H1 (cell line): ENCODE measurements around the gene DES. TPM values are rescaled to one million over a fixed set of nuclear protein-coding genes. Genes with fewer than 3 reads are reported as not detected.

Source experiments
- CTCF ChIA-PET: fragments of 300-600 bp; sonication (Branson Sonifier 250); formaldehyde crosslinking; loops from one replicate; lab custom pipeline; 2021; ENCODE audit not compliant: partially characterized antibody; lab: Charles Lee
- POLR2A ChIA-PET: fragments of 300-600 bp; sonication (Branson Sonifier 250); formaldehyde crosslinking; loops from one replicate; lab custom pipeline; 2021; ENCODE audit warnings: inconsistent platforms; ENCODE audit not compliant: partially characterized antibody; lab: Charles Lee
- DNase-seq, 2 experiments: peaks; one replicate each; pipeline versions ENCODE4 v3.0.0 to v3.0.0-alpha.2; 2010 to 2022; ENCODE audit warnings: low spot score in 2 of 2, low read depth in 1 of 2, mixed read lengths in 1 of 2
- FAIRE-seq: peaks from 2 replicates; lab custom pipeline; 2011; peaks lifted over from hg19 to GRCh38; lab: Jason Lieb, UNC
- H2AFZ ChIP-seq: 2 replicates; pipeline ENCODE4 v1.8.1; 2012; ENCODE audit warnings: low read length, inconsistent platforms
- H2AK5ac ChIP-seq: 2 replicates; pipeline ENCODE4 v1.6.1; 2013; ENCODE audit warnings: low read depth, low read length
- H2BK120ac ChIP-seq: replicated peaks from 2 replicates; pipeline ENCODE3; 2013; ENCODE audit warnings: low read depth, low read length, inconsistent platforms
- H2BK12ac ChIP-seq: 2 replicates; pipeline ENCODE4 v1.6.1; 2013; ENCODE audit warnings: low read depth, low read length
- H2BK15ac ChIP-seq: 2 replicates; pipeline ENCODE4 v1.6.1; 2013; ENCODE audit warnings: low read length
- H2BK20ac ChIP-seq: 2 replicates; pipeline ENCODE4 v1.6.1; 2013; ENCODE audit warnings: low read length
- H2BK5ac ChIP-seq: 2 replicates; pipeline ENCODE4 v1.6.1; 2013; ENCODE audit warnings: low read depth, low read length
- H3K14ac ChIP-seq: 2 replicates; pipeline ENCODE4 v1.6.1; 2013; ENCODE audit warnings: inconsistent platforms; ENCODE audit not compliant: insufficient read length
- H3K18ac ChIP-seq: 2 replicates; pipeline ENCODE4 v1.6.1; 2013; ENCODE audit warnings: low read length; ENCODE audit errors: extremely low read depth
- H3K23ac ChIP-seq: 2 replicates; pipeline ENCODE4 v1.6.1; 2013; ENCODE audit warnings: inconsistent platforms; ENCODE audit not compliant: insufficient read length
- H3K23me2 ChIP-seq: 2 replicates; pipeline ENCODE4 v1.6.1; 2013; ENCODE audit warnings: low read depth, low read length
- H3K27ac ChIP-seq: 2 replicates; pipeline ENCODE4 v1.6.1; 2011; ENCODE audit warnings: low read depth, low read length, inconsistent platforms
- H3K27me3 ChIP-seq, 4 experiments: replicated peaks in 1 of 4; 1 replicate in 1 of 4; 2 replicates in 3 of 4; pipeline versions ENCODE4 v1.6.1 to v1.8.1; 2011 to 2013; ENCODE audit warnings: low read length in 3 of 4, mild to moderate bottlenecking in 3 of 4, inconsistent platforms in 2 of 4, mixed read lengths in 2 of 4, moderate library complexity in 1 of 4; ENCODE audit not compliant: control insufficient read depth in 3 of 4, insufficient read depth in 3 of 4; ENCODE audit errors: extremely low read depth in 1 of 4
- H3K36me3 ChIP-seq, 4 experiments: 2 replicates each; pipeline versions ENCODE4 v1.6.1 to v1.8.1; 2011 to 2013; ENCODE audit warnings: mild to moderate bottlenecking in 4 of 4, low read length in 3 of 4, moderate library complexity in 2 of 4, control low read depth in 1 of 4, inconsistent platforms in 1 of 4; ENCODE audit not compliant: insufficient read depth in 4 of 4, control insufficient read depth in 2 of 4
- H3K4ac ChIP-seq: replicated peaks from 2 replicates; pipeline ENCODE3; 2013; ENCODE audit warnings: low read length, low read depth, mixed read lengths, inconsistent platforms; ENCODE audit not compliant: insufficient read length
- H3K4me1 ChIP-seq, 4 experiments: replicated peaks in 1 of 4; 1 replicate in 1 of 4; 2 replicates in 3 of 4; pipeline versions ENCODE4 v1.6.1 to v1.8.1; 2011 to 2013; ENCODE audit warnings: low read length in 3 of 4, inconsistent platforms in 2 of 4, mixed read lengths in 1 of 4; ENCODE audit not compliant: insufficient read depth in 4 of 4, control insufficient read depth in 3 of 4
- H3K4me2 ChIP-seq, 2 experiments: 2 replicates each; pipeline versions ENCODE4 v1.6.1 to v1.8.1; 2011 to 2013; ENCODE audit warnings: low read depth in 2 of 2, low read length in 2 of 2, control low read depth in 1 of 2, inconsistent platforms in 1 of 2, mild to moderate bottlenecking in 1 of 2; ENCODE audit not compliant: insufficient read depth in 1 of 2
- H3K4me3 ChIP-seq, 4 experiments: fragments of 200-600, 300-600 bp in 1 of 4; sonication (generic), shearing (Covaris generic), sonication (Bioruptor Twin) in 1 of 4; 2 replicates each; pipeline versions ENCODE4 v1.5.1 to v1.8.1; 2011 to 2016; ENCODE audit warnings: low read length in 4 of 4, low read depth in 3 of 4, control low read depth in 2 of 4, inconsistent platforms in 2 of 4, mild to moderate bottlenecking in 2 of 4, mixed read lengths in 1 of 4, moderate library complexity in 1 of 4; ENCODE audit not compliant: insufficient read depth in 2 of 4; ENCODE audit errors: extremely low read depth in 1 of 4
- H3K56ac ChIP-seq: replicated peaks from 2 replicates; pipeline ENCODE3; 2013; ENCODE audit warnings: low read depth, mild to moderate bottlenecking, mixed read lengths, low read length, inconsistent platforms; ENCODE audit not compliant: insufficient read length
- H3K79me1 ChIP-seq: 2 replicates; pipeline ENCODE4 v1.6.1; 2013; ENCODE audit warnings: low read depth, low read length, control low read depth
- H3K79me2 ChIP-seq, 2 experiments: 2 replicates each; pipeline versions ENCODE4 v1.6.1 to v1.8.1; 2012 to 2013; ENCODE audit warnings: low read length in 2 of 2, mild to moderate bottlenecking in 2 of 2, inconsistent platforms in 1 of 2; ENCODE audit not compliant: insufficient read depth in 2 of 2, control insufficient read depth in 1 of 2
- H3K9ac ChIP-seq, 4 experiments: replicated peaks in 1 of 4; 1 replicate in 1 of 4; 2 replicates in 3 of 4; pipeline versions ENCODE4 v1.6.1 to v1.8.1; 2011 to 2013; ENCODE audit warnings: low read depth in 3 of 4, low read length in 3 of 4, control low read depth in 2 of 4, mild to moderate bottlenecking in 2 of 4, moderate library complexity in 2 of 4, inconsistent platforms in 1 of 4; ENCODE audit errors: extremely low read depth in 1 of 4
- H3K9me3 ChIP-seq, 2 experiments: 2 replicates each; pipeline versions ENCODE4 v1.6.1 to v1.8.1; 2012 to 2013; ENCODE audit warnings: mild to moderate bottlenecking in 2 of 2, moderate library complexity in 2 of 2, control low read depth in 1 of 2, inconsistent platforms in 1 of 2, low read depth in 1 of 2, low read length in 1 of 2, mixed read lengths in 1 of 2; ENCODE audit not compliant: insufficient read depth in 2 of 2
- H4K20me1 ChIP-seq, 2 experiments: replicated peaks in 1 of 2; 2 replicates each; pipeline versions ENCODE3 to v1.8.1; 2011 to 2013; ENCODE audit warnings: inconsistent platforms in 2 of 2, low read length in 2 of 2, mild to moderate bottlenecking in 1 of 2; ENCODE audit not compliant: insufficient read depth in 2 of 2, control insufficient read depth in 1 of 2
- H4K5ac ChIP-seq: 2 replicates; pipeline ENCODE4 v1.6.1; 2013; ENCODE audit warnings: low read length, low read depth, mixed read lengths, inconsistent platforms; ENCODE audit not compliant: insufficient read length
- H4K8ac ChIP-seq: 2 replicates; pipeline ENCODE4 v1.8.0; 2013; ENCODE audit warnings: mild to moderate bottlenecking, moderate library complexity, low read length, inconsistent platforms; ENCODE audit not compliant: insufficient read depth; ENCODE audit errors: extremely low read depth
- H4K91ac ChIP-seq: replicated peaks from 2 replicates; pipeline ENCODE3; 2013; ENCODE audit warnings: low read length, mixed read lengths, inconsistent platforms; ENCODE audit not compliant: insufficient read length
- ATF2 ChIP-seq: IDR thresholded peaks from 2 replicates; pipeline ENCODE4 v1.6.1; 2012; ENCODE audit warnings: low read length, inconsistent platforms
- CBX5 ChIP-seq: fragments of 300-800, 300-1000 bp; sonication (generic); IDR thresholded peaks from 2 replicates; pipeline ENCODE4 v1.7.1; 2016; ENCODE audit warnings: antibody characterized with exemption, low read length, low read depth
- CHD2 ChIP-seq: IDR thresholded peaks from 2 replicates; pipeline ENCODE4 v1.6.1; 2012; ENCODE audit warnings: low read length, improper control_type of control experiment
- CTBP2 ChIP-seq: IDR thresholded peaks from 2 replicates; pipeline ENCODE4 v1.7.0; 2011; ENCODE audit warnings: borderline replicate concordance, mild to moderate bottlenecking, moderate library complexity, mixed read lengths, low read length; ENCODE audit not compliant: insufficient read depth, insufficient read length
- FOSL1 ChIP-seq: IDR thresholded peaks from 2 replicates; pipeline ENCODE4 v1.6.1; 2011; ENCODE audit warnings: mild to moderate bottlenecking, low read depth, low read length, moderate library complexity; ENCODE audit not compliant: insufficient read depth
- MAX ChIP-seq: IDR thresholded peaks from 2 replicates; pipeline ENCODE4 v1.6.1; 2012; ENCODE audit warnings: inconsistent platforms
- NANOG ChIP-seq: IDR thresholded peaks from 2 replicates; pipeline ENCODE4 v1.6.1; 2011; ENCODE audit warnings: low read length, low read depth, mild to moderate bottlenecking, inconsistent platforms; ENCODE audit not compliant: insufficient read depth, poor library complexity, severe bottlenecking
- POU5F1 ChIP-seq: IDR thresholded peaks from 2 replicates; pipeline ENCODE4 v1.6.1; 2011; ENCODE audit warnings: low read depth, mild to moderate bottlenecking, low read length, moderate library complexity
- RBBP5 ChIP-seq: IDR thresholded peaks from 2 replicates; pipeline ENCODE4 v1.7.1; 2012; ENCODE audit warnings: low read depth, mild to moderate bottlenecking, inconsistent platforms, low read length, moderate library complexity, borderline replicate concordance
- SP1 ChIP-seq: IDR thresholded peaks from 2 replicates; pipeline ENCODE4 v1.6.1; 2011; ENCODE audit warnings: low read depth, low read length
- TAF1 ChIP-seq: IDR thresholded peaks from 2 replicates; pipeline ENCODE4 v1.6.1; 2011; ENCODE audit warnings: mild to moderate bottlenecking, low read depth, low read length
- YY1 ChIP-seq: IDR thresholded peaks from 2 replicates; pipeline ENCODE4 v1.6.1; 2011; ENCODE audit warnings: low read depth, mild to moderate bottlenecking, low read length
- WGBS, 2 experiments: shearing (Covaris generic) in 1 of 2; methylation state at CpG; one replicate each; pipeline versions ENCODE4 v1.1.6 to v1.1.7; 2013 to 2015; ENCODE audit warnings: low lambda C conversion rate in 2 of 2, mixed read lengths in 2 of 2, inconsistent platforms in 1 of 2, low coverage in 1 of 2, missing lambda C conversion rate in 1 of 2; ENCODE audit not compliant: insufficient replicate concordance in 2 of 2, insufficient coverage in 1 of 2, insufficient read length in 1 of 2; ENCODE audit errors: extremely low coverage in 1 of 2, missing lambda C conversion rate in 1 of 2; 5-methylcytosine and 5-hydroxymethylcytosine counted together
- polyA plus RNA-seq, 7 experiments: library from polyadenylated mRNA; depleted of rRNA in 3 of 7; stranded (reverse) in 5 of 7; unstranded in 2 of 7; fragments of >200 nt in 5 of 7; fragments of 200-250 nt in 2 of 7; gene quantifications; 1 replicate in 5 of 7; 2 replicates in 1 of 7; 4 replicates in 1 of 7; pipeline versions ENCODE4 v1.2.1 to v1.2.3, GENCODE V29; 2011 to 2013; ENCODE audit warnings: missing spikeins in 2 of 7, mixed read lengths in 2 of 7
- total RNA-seq: library from RNA; stranded (reverse); fragmentation: NEBNext Ultra II Directional; extraction: Animal tissue kit (Norgen Biotek cat#: 25700); gene quantifications from 2 replicates; pipeline ENCODE4 v1.2.1, GENCODE V29; 2021

The DES gene
- total and polyA plus RNA-seq, 2 of the 8 experiments (the other 6 are each of a cell fraction or from before 2014, with no cell fraction given) = 1.8 to 4.3 TPM

GRCh38 chr2:219437141-219437540 lies 19.0 kb downstream of the DES start:
- no peaks in the 10 kb centered on the region for H3K9me3 ChIP-seq
- CTCF ChIA-PET = interaction anchor here (1.2 to 113.1 kb wide), 5 partner anchors 21 to 204 kb away, joined by 3 to 7248 read pairs (median 186); partner anchors contain the start of genes ASIC4, CHPF, DES and DNPEP
- H3K14ac ChIP-seq = no peak overlapping the region
- H3K23ac ChIP-seq = no peak overlapping the region
- no peak for TF ChIP-seq FOSL1
- no peak for TF ChIP-seq MAX
- no peak for TF ChIP-seq CHD2
- no peak for TF ChIP-seq RBBP5
- no peak for TF ChIP-seq NANOG
- TF ChIP-seq YY1 = no peak
- TF ChIP-seq CTBP2 = no peak
- no peak for TF ChIP-seq ATF2
- no peak for TF ChIP-seq POU5F1
- no peak for TF ChIP-seq TAF1
- no peak for TF ChIP-seq SP1
- no peak for TF ChIP-seq CBX5
- H4K91ac ChIP-seq = no peak overlapping the region
- H3K79me2 ChIP-seq = no peaks in the 10 kb centered on the region
- no peaks in the 10 kb centered on the region for H4K20me1 ChIP-seq
- H3K56ac ChIP-seq = no peak overlapping the region
- no peak overlapping the region for H2BK12ac ChIP-seq
- peaks cover 0 to 18% (median 10%) of the 10 kb centered on the region in 4 experiments; a peak in 6 of 7 replicates for H3K4me1 ChIP-seq
- no peak overlapping the region for H2AK5ac ChIP-seq
- POLR2A ChIA-PET = interaction anchor here (1.2 to 5.3 kb wide), 3 partner anchors 18 to 104 kb away, joined by 5 to 30 read pairs (median 8); partner anchors contain the start of gene DES
- H3K9ac ChIP-seq = no peak overlapping the region
- H3K4ac ChIP-seq = no peak overlapping the region
- H2BK120ac ChIP-seq = no peak overlapping the region
- no peaks in the 10 kb centered on the region for H3K36me3 ChIP-seq
- H2BK5ac ChIP-seq = no peak overlapping the region
- DNase-seq = no peak
- H2AFZ ChIP-seq = no peak overlapping the region
- no peak overlapping the region for H2BK15ac ChIP-seq
- WGBS, 2 experiments = 89% methylated on average over 3 of the region's 3 CpGs; no CpG with 5 or more reads in 1 of the 2 experiments
- H4K5ac ChIP-seq = no peak overlapping the region
- no peak overlapping the region for H3K4me2 ChIP-seq
- H3K4me3 ChIP-seq = no peak overlapping the region
- no peak overlapping the region for H3K18ac ChIP-seq
- no peak overlapping the region for H3K27ac ChIP-seq
- H3K23me2 ChIP-seq = peaks cover 10% of the 10 kb centered on the region; the same call in 1 of the 2 replicates
- no peak overlapping the region for H2BK20ac ChIP-seq
- H3K79me1 ChIP-seq = no peaks in the 10 kb centered on the region
- H3K27me3 ChIP-seq = peaks cover 0 to 27% (median 17%) of the 10 kb centered on the region in 4 experiments; a peak in 6 of 7 replicates
- H4K8ac ChIP-seq = no peak overlapping the region
- no peak for FAIRE-seq
